ENCODE measurements around the gene BCAP29.

DNA sequence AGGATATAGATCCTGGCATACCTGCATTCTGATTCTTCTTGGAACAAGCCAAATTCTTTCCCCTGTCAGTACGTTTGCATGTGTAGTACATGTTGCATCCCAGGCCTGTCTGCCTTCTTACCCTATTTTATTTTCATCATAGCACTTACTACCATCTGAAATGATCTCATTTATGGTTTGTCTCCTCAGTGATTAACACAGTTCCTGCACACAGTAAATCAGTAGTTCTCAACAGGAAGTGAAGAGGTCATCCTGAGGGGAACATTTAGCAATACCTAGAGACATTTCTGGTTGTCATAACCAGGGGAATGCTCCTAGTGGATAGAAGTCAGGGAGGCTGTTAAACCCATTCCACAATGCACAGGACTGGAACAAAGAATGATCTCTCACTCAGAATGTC is 42.4 kb downstream of the BCAP29 start:
- TF ChIP-seq, protein P1, sequence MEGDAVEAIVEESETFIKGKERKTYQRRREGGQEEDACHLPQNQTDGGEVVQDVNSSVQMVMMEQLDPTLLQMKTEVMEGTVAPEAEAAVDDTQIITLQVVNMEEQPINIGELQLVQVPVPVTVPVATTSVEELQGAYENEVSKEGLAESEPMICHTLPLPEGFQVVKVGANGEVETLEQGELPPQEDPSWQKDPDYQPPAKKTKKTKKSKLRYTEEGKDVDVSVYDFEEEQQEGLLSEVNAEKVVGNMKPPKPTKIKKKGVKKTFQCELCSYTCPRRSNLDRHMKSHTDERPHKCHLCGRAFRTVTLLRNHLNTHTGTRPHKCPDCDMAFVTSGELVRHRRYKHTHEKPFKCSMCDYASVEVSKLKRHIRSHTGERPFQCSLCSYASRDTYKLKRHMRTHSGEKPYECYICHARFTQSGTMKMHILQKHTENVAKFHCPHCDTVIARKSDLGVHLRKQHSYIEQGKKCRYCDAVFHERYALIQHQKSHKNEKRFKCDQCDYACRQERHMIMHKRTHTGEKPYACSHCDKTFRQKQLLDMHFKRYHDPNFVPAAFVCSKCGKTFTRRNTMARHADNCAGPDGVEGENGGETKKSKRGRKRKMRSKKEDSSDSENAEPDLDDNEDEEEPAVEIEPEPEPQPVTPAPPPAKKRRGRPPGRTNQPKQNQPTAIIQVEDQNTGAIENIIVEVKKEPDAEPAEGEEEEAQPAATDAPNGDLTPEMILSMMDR (IDR thresholded peaks at IDR 0.05) = no peak
- TF ChIP-seq POLR2A (IDR thresholded peaks at IDR 0.05) = no peak

Measured in thyroid gland (tissue), 4 donors.